ENCODE data around the gene FOXP1.

FOXP1 gene

GRCh38 chr3:71131375-71132314 lies 451.9 kb downstream of the FOXP1 start:
- no peak for DNase-seq

GRCh38 chr3:71130471-71131374 lies 452.8 kb downstream of the FOXP1 start:
- no peak for DNase-seq

GRCh38 chr3:71129611-71130431 lies 453.7 kb downstream of the FOXP1 start:
- DNase-seq: no peak

GRCh38 chr3:71128961-71129360 lies 454.6 kb downstream of the FOXP1 start:
- DNase-seq: no peak

- DNase-seq: no peak
Observed at GRCh38 chr3:71127844-71128243, 455.7 kb downstream of the FOXP1 start.

GRCh38 chr3:71127052-71127831 lies 456.3 kb downstream of the FOXP1 start:
- no peak for DNase-seq

- no peak for DNase-seq
Observed at GRCh38 chr3:71125738-71126137, 457.8 kb downstream of the FOXP1 start.

- DNase-seq: no peak
Observed at GRCh38 chr3:71124048-71124447, 459.5 kb downstream of the FOXP1 start.

GRCh38 chr3:71122641-71123040 lies 460.9 kb downstream of the FOXP1 start:
- DNase-seq: no peak

- DNase-seq: no peak
Observed at GRCh38 chr3:71121429-71122167, 461.9 kb downstream of the FOXP1 start.

GRCh38 chr3:71120012-71120411 lies 463.5 kb downstream of the FOXP1 start:
- no peak for DNase-seq

GRCh38 chr3:71119171-71119570 lies 464.4 kb downstream of the FOXP1 start:
- no peak for DNase-seq

GRCh38 chr3:71118436-71118835 lies 465.1 kb downstream of the FOXP1 start:
- no peak for DNase-seq

- DNase-seq: no peak
Observed at GRCh38 chr3:71117572-71118247, 465.8 kb downstream of the FOXP1 start.

- no peak for DNase-seq
Observed at GRCh38 chr3:71114610-71115009, 468.9 kb downstream of the FOXP1 start.

- DNase-seq: no peak
Observed at GRCh38 chr3:71112576-71112975, 471.0 kb downstream of the FOXP1 start.

GRCh38 chr3:71111784-71112440 lies 471.6 kb downstream of the FOXP1 start:
- DNase-seq: no peak

GRCh38 chr3:71110385-71111222 lies 472.9 kb downstream of the FOXP1 start:
- DNase-seq: no peak

- DNase-seq: no peak
Observed at GRCh38 chr3:71109977-71110285, 473.6 kb downstream of the FOXP1 start.

All from NCI-H774 (cell line).